Heart left ventricle (tissue), 16 donors: ENCODE results near the gene C19orf67. TPM values are rescaled to one million over a fixed set of nuclear protein-coding genes. Genes with fewer than 3 reads are reported as not detected.

ENCODE experiments used
- ATAC-seq, 4 donors: fragments of 200-7000 bp; cut with Tn5 transposase; one replicate each; pipeline ENCODE4 v1.9.1; 2020 to 2022; ENCODE audit warnings: moderate library complexity in 4 of 4, mild to moderate bottlenecking in 3 of 4, moderate number of reproducible peaks in 1 of 4
- DNase-seq, 5 donors: peaks; one replicate each; pipeline ENCODE4 v3.0.0-alpha.2; 2020
- H3K27ac ChIP-seq, 12 donors: fragments of 200-600 bp; sonication (generic) in 4 of 12; one replicate each; pipeline versions ENCODE4 v1.5.0 to v1.8.0; 2016 to 2022; ENCODE audit warnings: mild to moderate bottlenecking in 2 of 12
- H3K27me3 ChIP-seq, 9 donors: fragments of 200-600 bp; sonication (generic) in 2 of 9; one replicate each; pipeline versions ENCODE4 v1.5.1 to v1.8.0; 2016 to 2022; ENCODE audit warnings: mild to moderate bottlenecking in 3 of 9
- H3K36me3 ChIP-seq, 9 donors: fragments of 200-600 bp; sonication (generic) in 2 of 9; one replicate each; pipeline versions ENCODE4 v1.5.0 to v1.8.0; 2018 to 2022; ENCODE audit warnings: mild to moderate bottlenecking in 2 of 9
- H3K4me1 ChIP-seq, 12 donors: fragments of 200-600 bp; sonication (generic) in 4 of 12; one replicate each; pipeline versions ENCODE4 v1.5.0 to v1.8.0; 2016 to 2022; ENCODE audit warnings: mild to moderate bottlenecking in 3 of 12
- H3K4me3 ChIP-seq, 12 donors: fragments of 200-600 bp; sonication (generic) in 4 of 12; one replicate each; pipeline versions ENCODE4 v1.5.0 to v1.8.0; 2017 to 2022; ENCODE audit warnings: mild to moderate bottlenecking in 9 of 12, moderate library complexity in 4 of 12
- H3K9me3 ChIP-seq, 12 donors: fragments of 200-600 bp; sonication (generic) in 4 of 12; one replicate each; pipeline versions ENCODE4 v1.5.0 to v1.8.0; 2016 to 2022; ENCODE audit warnings: mild to moderate bottlenecking in 1 of 12
- CTCF ChIP-seq, 12 donors: fragments of 200-600 bp; sonication (generic) in 4 of 12; IDR thresholded peaks; one replicate each; pipeline versions ENCODE4 v1.5.0 to v1.8.0; 2018 to 2022; ENCODE audit warnings: antibody characterized with exemption in 12 of 12, mild to moderate bottlenecking in 5 of 12
- POLR2A ChIP-seq, 2 donors: fragments of 450-650 bp; IDR thresholded peaks; one replicate each; pipeline ENCODE4 v1.6.1; 2017; ENCODE audit warnings: antibody characterized with exemption in 2 of 2, mild to moderate bottlenecking in 2 of 2, moderate library complexity in 2 of 2
- WGBS, 4 donors: extraction: QIAGEN DNeasy Blood & Tissue Kit in 2 of 4; methylation state at CpG; one replicate each; pipeline versions ENCODE4 v1.1.5 to v1.1.7; 2013 to 2018; 5-methylcytosine and 5-hydroxymethylcytosine counted together
- intact Hi-C, 10 donors: fragments of 100-400 bp; cut with DNase I; formaldehyde crosslinking; loops; one replicate each; pipeline versions ENCODE4 v1.11.1 to v1.14.2; 2022
- polyA plus RNA-seq, 2 donors: library from polyadenylated mRNA; stranded (reverse); fragments of 200-250 nt; gene quantifications; one replicate each; pipeline ENCODE4 v1.2.3, GENCODE V29; 2013
- total RNA-seq, 9 donors: library from RNA; depleted of rRNA in 2 of 9; stranded (reverse); fragments of >200 nt in 2 of 9; fragmentation: NEBNext Ultra II Directional in 3 of 9; extraction: Animal tissue kit (Norgen Biotek cat#: 25700) in 3 of 9; gene quantifications; one replicate each; pipeline versions ENCODE4 v1.1.0 to v1.2.4, GENCODE V29; 2016 to 2023
- donor health status: ischemic (EF 13 %, LVEDD 7.1; RV severe dilation, severe dysfunction).
- donor health status: healthy with polysubstance abuse.
- donor health status: DM: no; HTN: yes; CAD: no.
- donor health status: DM: no; HTN: no; CAD: no.
- donor health status: ischemic (EF 25% LVEDD 6.9; RV normal size, moderate dysfunction).
- donor health status: ischemic (EF 25% LVEDD 5.7; RV mildly dilated, moderate dysfunction).
- donor health status: healthy.
- donor health status: DM: yes; HTN: yes; CAD: no.
- donor health status: ischemic (EF 35%, LVEDD 5.7; RV mildly dilated, moderate dysfunction).
- donor health status: nonischemic (EF 11% LVEDD 7.7; RV severe dilation, severe dysfunction).
- donor health status: DM: yes; HTN: yes; CAD: no.
- donor health status: PGD.
- donor health status: ischemic (EF 29% LVEDD 5.4; RV normal size, mild dysfunction).
- donor health status: nonischemic (EF 23%, LVEDD 6.1; RV moderate dilation, normal function).

C19orf67 gene
- total and polyA plus RNA-seq, 11 donors: not detected

- Histone ChIP-seq H3K36me3 (peaks cover 0 to 28% (median 3%) of the 10 kb centered on the region in 9 donors), H3K4me1 (peaks cover 33 to 93% (median 68%) of the 10 kb centered on the region in 12 donors), H3K27ac (peak overlapping the region in 11 of 12 donors; percentile 32 to 98 (median 94)), H3K9me3 (no peaks in the 10 kb centered on the region), H3K27me3 (no peaks in the 10 kb centered on the region), H3K4me3 (no peak overlapping the region)
- TF ChIP-seq POLR2A (IDR thresholded peaks at IDR 0.05): no peak
- TF ChIP-seq CTCF (IDR thresholded peaks at IDR 0.05): no peak
- ATAC-seq (no peak), DNase-seq (no peak)
- WGBS, 4 donors: 64 to 77% (median 74%) methylated on average over 1 of the region's 1 CpG
- intact Hi-C loops: no loop called here
Measured at GRCh38 chr19:14111486-14111885, 25.9 kb upstream of the C19orf67 start.

DNA sequence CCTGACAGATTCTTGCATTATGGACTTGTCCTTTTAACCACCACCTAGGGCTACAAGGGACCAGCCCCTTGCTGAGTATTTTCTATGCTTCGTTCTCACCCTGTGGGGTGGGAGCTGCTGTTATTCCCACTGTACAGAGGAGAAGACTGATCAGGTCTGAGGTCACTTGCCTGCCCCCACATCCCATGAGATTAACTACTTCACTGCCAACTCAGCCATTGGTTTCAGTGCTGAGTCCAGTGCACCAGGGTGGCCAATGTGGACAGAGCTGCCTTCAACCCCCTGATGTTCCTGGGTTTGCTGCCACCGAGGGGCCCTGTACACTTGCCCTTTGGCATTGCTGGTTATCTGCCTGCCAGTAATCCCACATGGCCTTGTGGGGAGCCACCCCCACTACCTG, 25.1 kb upstream of the C19orf67 start:
- 42 to 58% (median 49%) methylated on average over 2 of the region's 2 CpGs for WGBS, 4 donors
- Histone ChIP-seq H3K9me3 (no peaks in the 10 kb centered on the region), H3K27ac (peak overlapping the region in 9 of 12 donors; percentile 32 to 97 (median 47)), H3K36me3 (peaks cover 0 to 36% (median 11%) of the 10 kb centered on the region in 9 donors), H3K4me1 (peaks cover 24 to 91% (median 60%) of the 10 kb centered on the region in 12 donors), H3K27me3 (no peaks in the 10 kb centered on the region), H3K4me3 (no peak overlapping the region)
- DNase-seq (peak in 1 of 5 donors; percentile 20), ATAC-seq (no peak)
- intact Hi-C loops: no loop called here
- TF ChIP-seq POLR2A (IDR thresholded peaks at IDR 0.05) (no peak), CTCF (IDR thresholded peaks at IDR 0.05) (no peak)

- ATAC-seq: peak; percentile 87 to 92 (median 89)
- TF ChIP-seq CTCF (IDR thresholded peaks at IDR 0.05) (no peak), POLR2A (IDR thresholded peaks at IDR 0.05) (no peak)
- peak overlapping the region in 3 of 12 donors; percentile 12 to 21 (median 13) for H3K4me3 ChIP-seq
- DNase-seq: peak; percentile 76 to 90 (median 83)
- H3K4me1 ChIP-seq: peaks cover 10 to 68% (median 33%) of the 10 kb centered on the region in 12 donors
- H3K27me3 ChIP-seq: no peaks in the 10 kb centered on the region
- WGBS, 4 donors: 49 to 60% (median 55%) methylated on average over 11 to 23 of the region's 23 CpGs
- intact Hi-C loops: no loop called here
- peaks cover 0 to 62% (median 37%) of the 10 kb centered on the region in 9 donors for H3K36me3 ChIP-seq
- no peaks in the 10 kb centered on the region for H3K9me3 ChIP-seq
- H3K27ac ChIP-seq: peak overlapping the region; percentile 75 to 99 (median 92)
Measured at GRCh38 chr19:14107581-14108461, 22.2 kb upstream of the C19orf67 start.

- Histone ChIP-seq H3K4me3 (peak overlapping the region in 1 of 12 donors; percentile 21), H3K4me1 (peaks cover under 1 to 68% (median 26%) of the 10 kb centered on the region in 12 donors), H3K27ac (peak overlapping the region; percentile 75 to 99 (median 92)), H3K27me3 (no peaks in the 10 kb centered on the region), H3K9me3 (no peaks in the 10 kb centered on the region), H3K36me3 (peaks cover 0 to 72% (median 46%) of the 10 kb centered on the region in 9 donors)
- intact Hi-C loops: no loop called here
- WGBS, 4 donors: 42 to 69% (median 55%) methylated on average over 7 to 16 of the region's 16 CpGs
- DNase-seq: peak in 3 of 5 donors; percentile 66 to 68 (median 67)
- TF ChIP-seq CTCF (IDR thresholded peaks at IDR 0.05): peak in 5 of 12 donors; percentile 8 to 36 (median 20)
- TF ChIP-seq POLR2A (IDR thresholded peaks at IDR 0.05): no peak
- ATAC-seq: peak; percentile 44 to 69 (median 55)
Measured at GRCh38 chr19:14106840-14107239, 21.3 kb upstream of the C19orf67 start.
